Kidney (tissue), 14 donors: ENCODE results near the gene EIF4ENIF1. TPM values are rescaled to one million over a fixed set of nuclear protein-coding genes. Genes with fewer than 3 reads are reported as not detected.

Experiments
- DNase-seq, 5 donors: peaks; one replicate each; pipeline ENCODE4 v3.0.0-alpha.2; 2013 to 2020
- FAIRE-seq: peaks from 2 replicates; lab custom pipeline; 2012; peaks lifted over from hg19 to GRCh38; lab: Jason Lieb, UNC
- H3K27ac ChIP-seq, 2 donors: one replicate each; pipeline ENCODE4 v1.7.0; 2013; ENCODE audit warnings: low read depth in 2 of 2, low read length in 2 of 2, inconsistent platforms in 1 of 2
- H3K27me3 ChIP-seq: one replicate; pipeline ENCODE4 v1.7.1; 2013; ENCODE audit warnings: low read length, inconsistent platforms; ENCODE audit not compliant: control insufficient read depth, insufficient read depth
- H3K36me3 ChIP-seq, 3 donors: one replicate each; pipeline versions ENCODE4 v1.7.0 to v1.7.1; 2013; ENCODE audit warnings: low read length in 3 of 3, control low read depth in 1 of 3, inconsistent platforms in 1 of 3; ENCODE audit not compliant: insufficient read depth in 3 of 3, control insufficient read depth in 2 of 3
- H3K4me1 ChIP-seq, 3 donors: one replicate each; pipeline versions ENCODE4 v1.7.0 to v1.7.1; 2013; ENCODE audit warnings: low read length in 3 of 3, inconsistent platforms in 1 of 3, low read depth in 1 of 3; ENCODE audit not compliant: control insufficient read depth in 2 of 3, insufficient read depth in 2 of 3
- H3K4me3 ChIP-seq, 3 donors: one replicate each; pipeline versions ENCODE4 v1.7.0 to v1.8.1; 2013; ENCODE audit warnings: low read length in 3 of 3, control low read depth in 1 of 3, inconsistent platforms in 1 of 3
- H3K9ac ChIP-seq, 3 donors: one replicate each; pipeline versions ENCODE4 v1.7.0 to v1.7.1; 2013; ENCODE audit warnings: low read length in 3 of 3, control low read depth in 1 of 3, inconsistent platforms in 1 of 3
- H3K9me3 ChIP-seq, 3 donors: one replicate each; pipeline versions ENCODE4 v1.7.0 to v1.7.1; 2013; ENCODE audit warnings: low read length in 3 of 3, control low read depth in 1 of 3, inconsistent platforms in 1 of 3; ENCODE audit not compliant: control insufficient read depth in 2 of 3, insufficient read depth in 1 of 3
- intact Hi-C: fragments of 100-400 bp; cut with DNase I; formaldehyde crosslinking; loops from one replicate; pipeline ENCODE4 v1.11.1; 2022
- polyA plus RNA-seq: library from polyadenylated mRNA; stranded (reverse); fragments of 350-450 nt; fragmentation: Illumina TruSeq; extraction: RNeasy Lipid Tissue Mini Kit (QIAGEN cat#74804); gene quantifications from one replicate; pipeline ENCODE4 v1.2.3, GENCODE V29; 2014; ENCODE audit warnings: low read depth, low replicate concordance; ENCODE audit not compliant: insufficient read depth
- total RNA-seq: library from RNA; stranded (reverse); fragmentation: NEBNext Ultra II Directional; extraction: Animal tissue kit (Norgen Biotek cat#: 25700); gene quantifications from one replicate; pipeline ENCODE4 v1.2.1, GENCODE V29; 2021
- TF ChIP-seq, protein P1 (sequence below): IDR thresholded peaks from 3 replicates; pipeline ENCODE4 v1.5.1; 2012; ENCODE audit warnings: mild to moderate bottlenecking, moderate library complexity, borderline replicate concordance; ENCODE audit not compliant: insufficient read depth; ENCODE audit errors: extremely low read depth
- donor health status: control.
- donor health status: control.
- donor health status: control.
- donor health status: control.
- donor health status: control.
- donor health status: DM: yes; HTN: yes; CAD: no.
- donor health status: Normal renal cell carcinoma (clear cell type).

Gene EIF4ENIF1
- total and polyA plus RNA-seq, 2 donors from 2014 or later: 13.8 to 39.1 TPM

DNA sequence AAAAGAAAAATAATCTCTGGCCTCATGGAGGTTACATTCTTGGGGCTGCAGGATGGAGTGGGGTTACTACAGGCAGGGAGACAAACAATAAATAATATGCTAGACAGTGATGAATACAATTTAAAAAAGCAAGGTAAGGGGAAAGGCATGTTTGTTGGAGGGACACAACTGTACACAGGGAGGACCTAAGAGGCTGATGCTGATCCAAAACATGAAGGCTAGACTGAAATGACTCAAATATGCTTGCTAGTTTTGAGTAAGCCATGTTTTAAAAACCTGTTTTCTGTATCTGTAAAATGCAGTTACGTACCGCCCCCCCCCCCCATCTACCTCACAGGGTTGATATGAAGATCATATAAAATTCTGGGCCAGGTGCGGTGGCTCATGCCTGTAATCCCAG lies 44.0 kb downstream of the EIF4ENIF1 start:
- Histone ChIP-seq H3K9me3 (no peaks in the 10 kb centered on the region), H3K9ac (no peak overlapping the region), H3K36me3 (peaks cover 5 to 46% (median 20%) of the 10 kb centered on the region in 3 donors), H3K4me1 (no peaks in the 10 kb centered on the region), H3K27me3 (no peaks in the 10 kb centered on the region), H3K4me3 (no peak overlapping the region), H3K27ac (no peak overlapping the region)
- intact Hi-C loops: no loop called here
- DNase-seq (no peak), FAIRE-seq (no peak)
- TF ChIP-seq, protein P1, sequence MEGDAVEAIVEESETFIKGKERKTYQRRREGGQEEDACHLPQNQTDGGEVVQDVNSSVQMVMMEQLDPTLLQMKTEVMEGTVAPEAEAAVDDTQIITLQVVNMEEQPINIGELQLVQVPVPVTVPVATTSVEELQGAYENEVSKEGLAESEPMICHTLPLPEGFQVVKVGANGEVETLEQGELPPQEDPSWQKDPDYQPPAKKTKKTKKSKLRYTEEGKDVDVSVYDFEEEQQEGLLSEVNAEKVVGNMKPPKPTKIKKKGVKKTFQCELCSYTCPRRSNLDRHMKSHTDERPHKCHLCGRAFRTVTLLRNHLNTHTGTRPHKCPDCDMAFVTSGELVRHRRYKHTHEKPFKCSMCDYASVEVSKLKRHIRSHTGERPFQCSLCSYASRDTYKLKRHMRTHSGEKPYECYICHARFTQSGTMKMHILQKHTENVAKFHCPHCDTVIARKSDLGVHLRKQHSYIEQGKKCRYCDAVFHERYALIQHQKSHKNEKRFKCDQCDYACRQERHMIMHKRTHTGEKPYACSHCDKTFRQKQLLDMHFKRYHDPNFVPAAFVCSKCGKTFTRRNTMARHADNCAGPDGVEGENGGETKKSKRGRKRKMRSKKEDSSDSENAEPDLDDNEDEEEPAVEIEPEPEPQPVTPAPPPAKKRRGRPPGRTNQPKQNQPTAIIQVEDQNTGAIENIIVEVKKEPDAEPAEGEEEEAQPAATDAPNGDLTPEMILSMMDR: no peak

DNA sequence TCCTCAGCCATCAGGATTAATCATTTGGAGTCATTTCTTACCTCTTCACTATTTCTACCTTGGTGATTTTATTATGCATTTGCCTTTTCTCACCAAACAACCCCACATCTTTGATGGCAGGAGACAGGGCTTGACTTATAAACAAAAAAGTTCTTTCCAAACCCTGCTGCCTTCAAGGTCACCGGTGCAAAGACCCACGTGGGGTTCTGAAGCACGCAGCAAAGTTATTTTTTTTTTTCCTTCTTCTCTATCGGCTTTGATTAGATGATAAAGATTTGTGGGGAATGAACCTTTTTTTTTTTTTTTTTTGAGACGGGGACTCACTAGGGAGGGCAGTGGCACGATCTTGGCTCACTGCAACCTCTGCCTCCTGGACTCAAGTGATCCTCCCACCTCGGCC lies 46.1 kb downstream of the EIF4ENIF1 start:
- Histone ChIP-seq H3K4me3 (no peak overlapping the region), H3K9ac (no peak overlapping the region), H3K9me3 (no peaks in the 10 kb centered on the region), H3K4me1 (no peaks in the 10 kb centered on the region), H3K27ac (no peak overlapping the region), H3K27me3 (no peaks in the 10 kb centered on the region), H3K36me3 (peaks cover 9 to 57% (median 37%) of the 10 kb centered on the region in 3 donors)
- TF ChIP-seq, protein P1: no peak
- intact Hi-C loops: no loop called here
- FAIRE-seq: no peak
- no peak for DNase-seq

DNA sequence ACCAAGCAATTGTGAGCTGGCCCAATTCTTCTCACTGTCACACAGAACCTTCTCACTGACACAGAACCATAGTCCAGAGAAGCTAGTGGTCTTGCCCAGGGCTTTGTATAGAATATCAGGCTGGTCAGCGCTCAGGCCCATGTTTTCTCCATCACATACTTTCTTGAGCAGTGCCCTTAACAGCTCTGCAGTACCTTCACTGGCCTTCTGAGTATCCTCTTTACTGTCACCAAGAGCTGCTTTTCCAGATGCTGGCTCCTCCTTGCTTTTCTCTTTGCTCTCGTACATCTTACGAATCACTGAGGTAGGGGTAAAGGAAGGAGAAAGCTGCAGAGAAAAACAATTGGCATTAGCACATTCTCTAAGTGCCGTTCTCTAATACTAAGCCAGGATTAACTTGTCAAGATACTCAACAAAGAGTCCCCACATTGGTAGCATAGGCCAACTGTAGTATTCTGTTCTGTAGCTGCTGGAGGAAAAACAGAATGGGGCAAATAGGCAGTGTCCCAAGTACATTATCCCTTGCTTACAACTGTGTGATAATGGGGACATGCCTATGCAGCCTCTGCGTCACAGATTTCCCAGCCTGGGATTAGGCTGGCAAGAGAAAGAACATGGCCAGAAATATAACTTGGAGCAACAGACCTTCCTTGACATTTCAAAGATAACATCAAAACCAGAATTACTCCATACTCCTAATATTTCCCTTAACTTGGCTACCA lies 46.7 kb downstream of the EIF4ENIF1 start:
- no peaks in the 10 kb centered on the region for H3K9me3 ChIP-seq
- TF ChIP-seq, protein P1: no peak
- intact Hi-C loops: no loop called here
- no peaks in the 10 kb centered on the region for H3K27me3 ChIP-seq
- no peak overlapping the region for H3K27ac ChIP-seq
- FAIRE-seq (no peak), DNase-seq (no peak)
- H3K9ac ChIP-seq: no peak overlapping the region
- H3K4me3 ChIP-seq: no peak overlapping the region
- no peaks in the 10 kb centered on the region for H3K4me1 ChIP-seq
- H3K36me3 ChIP-seq: peaks cover 9 to 53% (median 39%) of the 10 kb centered on the region in 3 donors
